ENCODE data around the gene MDM1.

Gene MDM1

DNA sequence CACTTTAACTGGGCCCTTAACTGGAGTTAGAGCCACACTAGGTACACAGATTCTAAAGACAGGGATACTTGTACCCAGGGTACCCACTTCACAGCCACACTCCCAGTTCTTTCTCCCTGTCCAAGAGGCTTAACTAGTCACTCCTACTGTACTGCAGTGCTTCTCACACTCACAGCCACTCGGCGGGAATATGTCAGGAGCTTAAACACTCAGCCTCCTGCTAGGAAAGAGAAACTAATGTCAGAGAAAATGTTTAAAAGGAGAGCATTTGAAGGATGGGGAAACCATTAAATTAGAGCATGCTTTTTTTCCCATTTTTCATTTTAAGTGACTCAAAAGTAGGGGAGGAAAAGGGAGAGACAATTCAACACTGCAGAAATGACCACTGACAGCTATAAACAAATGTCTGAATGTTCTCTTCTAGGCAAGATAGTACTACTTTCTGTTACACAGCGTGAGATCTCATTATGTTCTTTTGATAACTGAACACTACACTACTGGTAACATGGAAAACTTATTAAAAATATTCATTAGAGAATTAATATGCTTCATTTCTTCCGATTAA, 22.9 kb upstream of the MDM1 start:
- DNase-seq, result no peak

GRCh38 chr12:68352067-68352466, 19.9 kb upstream of the MDM1 start:
- DNase-seq, result no peak

DNA sequence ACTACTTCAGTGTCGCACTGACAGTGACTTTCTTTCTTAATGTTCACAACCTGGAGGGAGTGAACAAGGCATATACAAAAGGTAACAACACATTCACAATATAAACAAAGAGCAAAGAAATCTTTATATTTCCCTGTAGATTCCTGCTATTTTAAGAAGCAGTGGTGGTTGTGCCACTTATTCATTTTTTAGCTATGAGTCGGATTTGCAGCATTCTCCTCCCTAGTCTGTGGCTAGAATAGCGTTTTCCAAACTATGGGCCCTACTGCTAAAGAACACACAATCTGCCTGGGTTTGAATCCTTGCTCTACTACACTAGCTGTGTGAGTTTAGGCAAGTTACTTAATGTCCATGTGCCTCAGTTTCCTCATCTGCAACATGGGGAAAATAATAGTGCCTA, 18.6 kb upstream of the MDM1 start:
- no peak for DNase-seq

- DNase-seq, result no peak
Observed at GRCh38 chr12:68349921-68350606, 17.9 kb upstream of the MDM1 start.

DNA sequence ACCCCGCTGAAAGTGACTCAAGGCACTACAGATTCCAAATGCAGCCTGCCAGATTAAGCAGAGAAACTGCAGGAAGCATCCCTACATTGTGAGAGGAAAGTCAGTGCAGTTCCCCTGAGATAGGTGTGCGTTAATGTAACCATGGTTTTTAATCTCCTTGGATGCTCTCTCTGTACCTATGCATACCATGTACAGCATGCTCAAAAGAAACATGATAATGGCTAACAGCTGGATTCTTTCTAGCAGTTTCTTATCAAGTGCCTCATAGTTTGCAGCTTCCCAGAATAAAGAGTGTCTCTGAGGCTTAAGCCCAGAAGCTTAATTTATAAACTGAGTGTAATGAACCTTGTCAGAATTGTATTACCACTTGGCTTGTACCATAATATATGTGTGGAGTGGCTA, 17.1 kb upstream of the MDM1 start:
- no peak for DNase-seq

- no peak for DNase-seq
Observed at GRCh38 chr12:68348419-68348818, 16.3 kb upstream of the MDM1 start.

GRCh38 chr12:68345763-68346162, 13.6 kb upstream of the MDM1 start:
- DNase-seq, result no peak

DNA sequence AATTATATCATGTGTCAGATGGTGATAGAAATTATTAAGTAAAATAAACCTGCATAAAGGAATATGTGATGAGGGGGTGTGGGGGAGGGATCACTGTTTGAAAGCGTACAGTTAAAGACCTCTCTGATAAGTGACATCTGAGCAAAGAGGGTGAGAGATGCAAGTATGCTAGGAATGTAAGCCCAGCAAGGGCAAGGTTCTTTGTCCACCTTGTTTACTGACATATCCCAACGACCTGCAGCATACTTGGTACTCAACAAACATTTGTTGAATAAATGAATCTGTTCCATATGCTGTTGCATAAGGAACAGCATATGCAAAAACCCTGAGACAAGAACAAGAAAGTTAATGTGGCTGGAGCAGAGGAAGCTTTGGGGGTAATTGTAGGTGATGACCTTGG, 12.0 kb upstream of the MDM1 start:
- no peak for DNase-seq

DNA sequence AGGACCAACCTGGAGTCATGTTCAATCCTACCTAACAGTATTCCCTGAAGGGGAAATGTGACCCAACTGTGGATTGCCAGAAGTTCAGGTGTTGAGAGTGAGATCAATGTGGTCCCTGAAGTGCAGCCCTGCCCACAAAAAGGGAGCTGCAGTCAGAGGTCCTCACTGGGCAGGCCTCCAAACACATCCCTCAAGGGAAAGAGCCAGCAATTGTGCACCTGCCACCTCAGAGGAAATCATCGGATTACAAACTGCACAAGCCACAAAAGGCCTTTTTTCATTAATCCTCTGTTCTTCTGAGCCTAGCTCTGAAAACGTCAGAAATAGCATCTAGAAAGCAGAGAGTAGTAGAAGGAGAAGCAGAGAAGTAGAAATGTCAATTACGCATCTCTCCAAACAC, 10.8 kb upstream of the MDM1 start:
- no peak for DNase-seq

DNA sequence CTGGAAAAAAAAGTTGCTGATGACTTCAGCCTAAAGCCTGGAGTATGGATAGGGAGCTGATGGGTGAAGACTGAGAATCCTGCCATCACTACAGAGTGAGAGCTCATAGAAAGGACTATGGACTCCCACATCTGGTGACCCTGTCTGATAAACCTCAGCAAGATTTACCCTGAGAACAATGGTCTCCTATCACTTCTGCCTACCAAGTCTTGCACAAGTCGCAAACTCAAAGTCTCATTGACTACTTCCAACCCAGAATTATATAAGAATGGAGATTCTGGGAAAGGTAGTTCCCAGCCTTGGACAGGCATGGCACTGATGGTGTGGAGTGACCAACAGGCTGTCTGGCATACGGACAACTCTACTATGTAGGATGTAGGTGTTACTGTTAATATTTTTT, 9.7 kb upstream of the MDM1 start:
- no peak for DNase-seq

DNA sequence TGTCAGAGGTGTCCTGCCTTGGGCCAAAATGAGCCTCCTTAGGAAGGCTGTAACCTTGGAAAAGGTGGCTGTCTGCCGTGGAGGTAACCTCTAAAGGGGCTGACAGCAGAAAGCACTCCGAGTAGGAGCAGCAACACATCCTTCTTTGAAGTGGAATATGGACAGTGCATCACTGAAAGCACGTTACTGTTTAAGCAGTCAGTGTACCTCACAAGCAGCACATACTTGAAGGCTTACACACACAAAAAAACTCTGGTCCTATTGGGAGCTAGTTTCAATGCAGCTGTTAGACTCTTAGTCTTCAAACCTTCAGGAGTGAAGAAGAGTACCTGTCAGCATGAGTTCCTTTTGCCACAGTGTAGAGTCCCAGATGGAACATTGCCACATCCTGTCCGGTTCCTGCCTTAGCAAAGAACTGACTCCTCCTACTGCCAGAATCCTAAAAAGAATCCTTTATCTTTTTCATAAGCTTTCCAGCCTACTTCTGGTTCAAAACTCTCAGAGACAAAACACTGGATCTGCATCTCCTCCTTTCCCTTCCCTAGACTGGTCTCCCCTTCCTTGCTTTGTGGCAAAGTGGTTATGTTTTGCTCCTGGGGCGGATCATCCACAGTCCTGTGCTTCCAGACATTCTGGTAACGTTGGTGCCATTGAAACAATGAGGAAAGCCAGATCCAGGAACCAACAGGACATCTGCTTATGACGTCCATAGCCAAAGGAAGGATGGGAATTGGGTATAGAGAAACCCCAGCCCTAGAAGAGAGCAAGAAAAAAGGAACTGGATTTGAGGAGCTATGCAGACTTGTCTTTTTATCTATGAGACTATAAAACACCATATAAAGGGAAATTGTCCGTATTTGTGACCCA, 8.5 kb upstream of the MDM1 start:
- DNase-seq, result no peak

GRCh38 chr12:68336889-68337303, 4.7 kb upstream of the MDM1 start:
- DNase-seq, result no peak

- no peak for DNase-seq
Observed at GRCh38 chr12:68335462-68335861, 3.3 kb upstream of the MDM1 start.

DNA sequence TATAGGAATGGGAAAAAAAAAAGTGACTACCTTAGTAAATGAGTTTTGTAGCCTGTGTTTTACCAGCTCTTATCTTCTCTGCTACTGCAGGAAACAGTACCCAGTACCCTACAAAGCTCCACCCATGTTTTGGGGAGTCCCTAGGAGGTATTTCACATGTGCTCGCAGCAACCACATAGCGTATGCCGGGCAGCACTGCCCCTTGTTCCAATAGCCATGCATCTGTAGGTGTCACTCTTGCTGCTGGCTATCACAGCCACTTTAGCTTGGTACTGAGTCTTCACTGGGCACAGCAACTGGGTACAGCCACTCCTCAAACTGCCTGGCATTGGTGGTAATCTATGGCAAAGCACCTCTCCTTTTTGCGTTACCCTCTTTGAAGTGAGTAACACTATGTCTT, 2.0 kb upstream of the MDM1 start:
- DNase-seq, result no peak

- no peak for DNase-seq
Observed at GRCh38 chr12:68332728-68333630, 817 bp upstream of the MDM1 start.

GRCh38 chr12:68331500-68331868, 678 bp downstream of the MDM1 start:
- no peak for DNase-seq

GRCh38 chr12:68327896-68328295, 4.3 kb downstream of the MDM1 start:
- DNase-seq, result no peak

GRCh38 chr12:68326716-68327115, 5.4 kb downstream of the MDM1 start:
- DNase-seq, result no peak

- no peak for DNase-seq
Observed at GRCh38 chr12:68325966-68326365, 6.2 kb downstream of the MDM1 start.

GRCh38 chr12:68324531-68324930, 7.6 kb downstream of the MDM1 start:
- no peak for DNase-seq

- DNase-seq, result no peak
Observed at GRCh38 chr12:68321140-68321539, 11.0 kb downstream of the MDM1 start.

- no peak for DNase-seq
Observed at GRCh38 chr12:68319988-68320623, 12.1 kb downstream of the MDM1 start.
